Osteoblast (primary cell): Measurements from ENCODE around the gene STING1. TPM values are rescaled to one million over a fixed set of nuclear protein-coding genes. Genes with fewer than 3 reads are reported as not detected.

Experiments
- DNase-seq: peaks from one replicate; pipeline ENCODE4 v3.0.0; 2011; ENCODE audit warnings: low spot score, mixed read lengths; ENCODE audit not compliant: insufficient read length; ENCODE audit errors: missing footprints
- H2AFZ ChIP-seq: 2 replicates; pipeline ENCODE4 v1.6.0; 2011; ENCODE audit warnings: mild to moderate bottlenecking, low read length
- H3K27ac ChIP-seq: 2 replicates; pipeline ENCODE4 v1.5.1; 2011; ENCODE audit warnings: mild to moderate bottlenecking, low read depth, low read length, moderate library complexity
- H3K27me3 ChIP-seq: 2 replicates; pipeline ENCODE4 v1.6.0; 2012; ENCODE audit warnings: mild to moderate bottlenecking, control low read depth, inconsistent platforms, low read length, moderate library complexity; ENCODE audit not compliant: insufficient read depth
- H3K36me3 ChIP-seq: 2 replicates; pipeline ENCODE4 v1.5.1; 2011; ENCODE audit warnings: mild to moderate bottlenecking, low read length, control low read depth, moderate library complexity; ENCODE audit not compliant: insufficient read depth
- H3K4me1 ChIP-seq: 2 replicates; pipeline ENCODE4 v1.5.1; 2011; ENCODE audit warnings: mild to moderate bottlenecking, low read length, control low read depth, moderate library complexity; ENCODE audit not compliant: insufficient read depth
- H3K4me2 ChIP-seq: 2 replicates; pipeline ENCODE4 v1.6.0; 2011; ENCODE audit warnings: mild to moderate bottlenecking, low read length; ENCODE audit not compliant: insufficient read depth
- H3K4me3 ChIP-seq: fragments of 200-600 bp; sonication (generic); 3 replicates; pipeline ENCODE4 v1.5.1; 2012; ENCODE audit warnings: mild to moderate bottlenecking, low read length, inconsistent platforms; ENCODE audit not compliant: insufficient read depth
- H3K79me2 ChIP-seq: 2 replicates; pipeline ENCODE4 v1.6.0; 2012; ENCODE audit warnings: mild to moderate bottlenecking, low read length, control low read depth, inconsistent platforms; ENCODE audit not compliant: insufficient read depth
- H3K9me3 ChIP-seq: 2 replicates; pipeline ENCODE4 v1.5.1; 2011; ENCODE audit warnings: low read depth, low read length, control low read depth
- H4K20me1 ChIP-seq: 2 replicates; pipeline ENCODE4 v1.6.0; 2012; ENCODE audit warnings: mild to moderate bottlenecking, low read length, control low read depth; ENCODE audit not compliant: insufficient read depth
- CTCF ChIP-seq: IDR thresholded peaks from 2 replicates; pipeline ENCODE4 v1.5.1; 2011; ENCODE audit warnings: mild to moderate bottlenecking, low read depth, low read length, moderate library complexity; ENCODE audit errors: extremely low read depth
- total RNA-seq: library from RNA; depleted of rRNA; stranded (reverse); fragments of >200 nt; gene quantifications from 2 replicates; pipeline ENCODE4 v1.2.3, GENCODE V29; 2012

Gene STING1
- total RNA-seq, 1 donor = 46.3 TPM

GRCh38 chr5:139470821-139471300 lies 11.7 kb downstream of the STING1 start, which contains the start of gene SMIM33:
SMIM33 (plus strand) TSS chr5:139471004; CDS start chr5:139471122, 118 bp downstream.
- Histone ChIP-seq H3K4me2 (no peak within 1 kb of the TSS), H3K9me3 (no peaks in the 10 kb centered on the region), H3K4me1 (peaks cover 15% of the 10 kb centered on the region), H3K27ac (no peak within 1 kb of the TSS), H2AFZ (no peak within 1 kb of the TSS), H3K27me3 (no peaks in the 10 kb centered on the region), H4K20me1 (no peaks in the 10 kb centered on the region), H3K36me3 (peaks cover 10% of the 10 kb centered on the region), H3K79me2 (no peaks in the 10 kb centered on the region), H3K4me3 (no peak within 1 kb of the TSS)
- no peak for TF ChIP-seq CTCF
- no peak for DNase-seq

GRCh38 chr5:139468421-139468931 lies 14.1 kb downstream of the STING1 start:
- Histone ChIP-seq H3K27me3 (no peaks in the 10 kb centered on the region), H4K20me1 (no peaks in the 10 kb centered on the region), H2AFZ (peak overlapping the region; percentile 65), H3K27ac (no peak overlapping the region), H3K4me3 (no peak overlapping the region), H3K9me3 (no peaks in the 10 kb centered on the region), H3K4me1 (no peaks in the 10 kb centered on the region), H3K4me2 (no peak overlapping the region), H3K79me2 (no peaks in the 10 kb centered on the region), H3K36me3 (no peaks in the 10 kb centered on the region)
- peak; percentile 34 for DNase-seq
- TF ChIP-seq CTCF = no peak

GRCh38 chr5:139462586-139463276 lies 19.8 kb downstream of the STING1 start, which contains the start of gene ECSCR:
ECSCR (minus strand) TSS chr5:139462743; CDS start chr5:139462670, 73 bp downstream.
- Histone ChIP-seq H3K9me3 (no peaks in the 10 kb centered on the region), H3K4me3 (no peak within 1 kb of the TSS), H2AFZ (peak within 1 kb of the TSS; percentile 32), H3K79me2 (no peaks in the 10 kb centered on the region), H3K27ac (peak within 1 kb of the TSS; percentile 61), H3K36me3 (no peaks in the 10 kb centered on the region), H3K27me3 (no peaks in the 10 kb centered on the region), H3K4me1 (peaks cover 23% of the 10 kb centered on the region), H4K20me1 (no peaks in the 10 kb centered on the region), H3K4me2 (no peak within 1 kb of the TSS)
- TF ChIP-seq CTCF = no peak
- no peak for DNase-seq

GRCh38 chr5:139461698-139462097 lies 20.9 kb downstream of the STING1 start:
- Histone ChIP-seq H3K4me1 (peaks cover 23% of the 10 kb centered on the region), H3K27ac (peak overlapping the region; percentile 61), H3K36me3 (no peaks in the 10 kb centered on the region), H4K20me1 (no peaks in the 10 kb centered on the region), H3K4me2 (no peak overlapping the region), H3K4me3 (no peak overlapping the region), H2AFZ (peak overlapping the region; percentile 32), H3K9me3 (no peaks in the 10 kb centered on the region), H3K27me3 (no peaks in the 10 kb centered on the region), H3K79me2 (no peaks in the 10 kb centered on the region)
- no peak for TF ChIP-seq CTCF
- DNase-seq = peak; percentile 93
